CD4-positive, alpha-beta T cell treated with Interleukin-17A for 1 hour (primary cell): Measurements from ENCODE around the gene ATP6V1E1.
"Not testable (repeated sequence)": the region's sequence is repeated elsewhere in the genome, so short reads cannot be mapped to it uniquely, and the experiment has no call there.

ENCODE experiments used
- DNase-seq: peaks from one replicate; pipeline ENCODE4 v3.0.0-alpha.2; 2020

Gene ATP6V1E1

GRCh38 chr22:17579535-17579981 is 49.0 kb downstream of the ATP6V1E1 start:
- no peak for DNase-seq

GRCh38 chr22:17578136-17578754 is 50.3 kb downstream of the ATP6V1E1 start:
- no peak for DNase-seq

GRCh38 chr22:17576470-17576869 is 52.1 kb downstream of the ATP6V1E1 start:
- DNase-seq: no peak

- DNase-seq: no peak
Observed at GRCh38 chr22:17575681-17576080, 52.9 kb downstream of the ATP6V1E1 start.

- DNase-seq: no peak
Observed at GRCh38 chr22:17575151-17575550, 53.4 kb downstream of the ATP6V1E1 start.

- no peak for DNase-seq
Observed at GRCh38 chr22:17570851-17571631, 57.5 kb downstream of the ATP6V1E1 start.

- no peak for DNase-seq
Observed at GRCh38 chr22:17569971-17570511, 58.5 kb downstream of the ATP6V1E1 start.

GRCh38 chr22:17566776-17567175 is 61.8 kb downstream of the ATP6V1E1 start:
- DNase-seq: no peak

- DNase-seq: not testable (repeated sequence)
Observed at GRCh38 chr22:17566016-17566687, 62.4 kb downstream of the ATP6V1E1 start.

GRCh38 chr22:17563936-17564391 is 64.6 kb downstream of the ATP6V1E1 start:
- no peak for DNase-seq

- no peak for DNase-seq
Observed at GRCh38 chr22:17562906-17563870, 65.4 kb downstream of the ATP6V1E1 start, which contains the start of gene SLC25A18. TSS of gene SLC25A18 (plus strand) at chr22:17563498. CDS start at chr22:17579945, 16,447 bp downstream.

- DNase-seq: no peak
Observed at GRCh38 chr22:17559188-17559587, 69.4 kb downstream of the ATP6V1E1 start.

GRCh38 chr22:17554814-17555213 is 73.7 kb downstream of the ATP6V1E1 start:
- DNase-seq: no peak

- no peak for DNase-seq
Observed at GRCh38 chr22:17552737-17553136, 75.8 kb downstream of the ATP6V1E1 start.

GRCh38 chr22:17549655-17550054 is 78.9 kb downstream of the ATP6V1E1 start:
- no peak for DNase-seq

GRCh38 chr22:17549183-17549582 is 79.4 kb downstream of the ATP6V1E1 start:
- DNase-seq: no peak

GRCh38 chr22:17548756-17549035 is 79.9 kb downstream of the ATP6V1E1 start:
- DNase-seq: no peak

GRCh38 chr22:17548010-17548755 is 80.4 kb downstream of the ATP6V1E1 start:
- no peak for DNase-seq

- no peak for DNase-seq
Observed at GRCh38 chr22:17542452-17542851, 86.1 kb downstream of the ATP6V1E1 start.
